A549 (cell line): Measurements from ENCODE around the gene SUGCT. TPM values are rescaled to one million over a fixed set of nuclear protein-coding genes. Genes with fewer than 3 reads are reported as not detected.

ENCODE experiments used
- ATAC-seq, 2 experiments: fragments of 200-7000 bp in 1 of 2; fragments of >200 bp in 1 of 2; cut with Nextera tagmentation in 1 of 2; cut with Tn5 transposase in 1 of 2; 3 replicates each; pipeline versions ENCODE4 v1.8.0 to v1.9.1; 2018 to 2020; ENCODE audit warnings: mild to moderate bottlenecking in 1 of 2, moderate library complexity in 1 of 2
- CTCF ChIA-PET: fragments of 300-600 bp; sonication (Branson Sonifier 250); formaldehyde crosslinking; extraction: SDS; loops from one replicate; lab custom pipeline; 2021; ENCODE audit warnings: antibody characterized with exemption, inconsistent platforms; lab: Yijun Ruan, JAX
- POLR2A ChIA-PET: fragments of 350-600 bp; formaldehyde crosslinking; extraction: SDS; loops from one replicate; lab custom pipeline; 2021; ENCODE audit warnings: antibody characterized with exemption, inconsistent platforms; lab: Yijun Ruan, JAX
- DNase-seq, 2 experiments: peaks; one replicate each; pipeline versions ENCODE4 v3.0.0 to v3.0.0-alpha.2; 2011 to 2016; ENCODE audit warnings: low read depth in 1 of 2, low spot score in 1 of 2
- FAIRE-seq: peaks from 2 replicates; lab custom pipeline; 2011; peaks lifted over from hg19 to GRCh38; lab: Jason Lieb, UNC
- H3K27ac ChIP-seq, 2 experiments: fragments of >200 bp; sonication (Bioruptor Twin); formaldehyde crosslinking; 3 replicates each; pipeline ENCODE4 v1.5.1; 2016 to 2017
- H3K4me1 ChIP-seq: fragments of >200 bp; sonication (Bioruptor Twin); formaldehyde crosslinking; 3 replicates; pipeline ENCODE4 v1.6.1; 2016
- H3K4me2 ChIP-seq: fragments of >200 bp; sonication (Bioruptor Twin); formaldehyde crosslinking; 3 replicates; pipeline ENCODE4 v1.6.1; 2016
- H3K4me3 ChIP-seq: fragments of >200 bp; sonication (Bioruptor Twin); formaldehyde crosslinking; 3 replicates; pipeline ENCODE4 v1.5.1; 2016
- H3K9me3 ChIP-seq: fragments of >200 bp; sonication (Bioruptor Twin); formaldehyde crosslinking; 3 replicates; pipeline ENCODE4 v1.6.1; 2016
- ATOH8 ChIP-seq: fragments of 250-450 bp; sonication (Bioruptor Pico); IDR thresholded peaks from 2 replicates; pipeline ENCODE4 v1.5.0; 2020; ENCODE audit warnings: low read depth, mild to moderate bottlenecking, moderate library complexity
- BHLHE40 ChIP-seq: IDR thresholded peaks from 2 replicates; pipeline ENCODE4 v1.6.1; 2012; ENCODE audit warnings: low read depth, low read length, inconsistent platforms
- CBX2 ChIP-seq: fragments of 200-600 bp; sonication (generic); IDR thresholded peaks from 2 replicates; pipeline ENCODE4 v1.6.1; 2016; ENCODE audit warnings: low read depth, mild to moderate bottlenecking, borderline replicate concordance
- CHD2 ChIP-seq: fragments of 150-350 bp; IDR thresholded peaks from 2 replicates; pipeline ENCODE4 v1.6.1; 2014; ENCODE audit warnings: low read length; ENCODE audit not compliant: partially characterized antibody
- CTCF ChIP-seq: fragments of >200 bp; sonication (Bioruptor Twin); formaldehyde crosslinking; IDR thresholded peaks from 3 replicates; pipeline ENCODE4 v1.5.1; 2016
- EHF ChIP-seq: fragments of 250-450 bp; sonication (Bioruptor Pico); IDR thresholded peaks from 2 replicates; pipeline ENCODE4 v1.5.0; 2020; ENCODE audit warnings: mild to moderate bottlenecking
- FOSL2 ChIP-seq, 2 experiments: fragments of 450-650 bp in 1 of 2; fragments of >200 bp in 1 of 2; sonication (Bioruptor Twin) in 1 of 2; formaldehyde crosslinking; IDR thresholded peaks; 2 replicates each; pipeline versions ENCODE4 v1.5.0 to v1.6.1; 2016 to 2020; ENCODE audit warnings: mild to moderate bottlenecking in 1 of 2, moderate library complexity in 1 of 2
- FOXS1 ChIP-seq: fragments of 250-450 bp; sonication (Bioruptor Pico); IDR thresholded peaks from 2 replicates; pipeline ENCODE4 v1.5.0; 2020; ENCODE audit warnings: mild to moderate bottlenecking, moderate library complexity
- HDAC2 ChIP-seq: fragments of 200-600 bp; sonication (generic); IDR thresholded peaks from 2 replicates; pipeline ENCODE4 v1.6.1; 2016
- HMGXB4 ChIP-seq: fragments of 250-450 bp; sonication (Bioruptor Pico); IDR thresholded peaks from 2 replicates; pipeline ENCODE4 v1.5.0; 2021; ENCODE audit warnings: mild to moderate bottlenecking, moderate library complexity, borderline replicate concordance
- HOXB13 ChIP-seq: fragments of 250-450 bp; sonication (Bioruptor Pico); IDR thresholded peaks from 2 replicates; pipeline ENCODE4 v1.5.0; 2020; ENCODE audit warnings: low read depth, mild to moderate bottlenecking, moderate library complexity
- JUN ChIP-seq, 2 experiments: fragments of >200 bp; sonication (Bioruptor Twin); formaldehyde crosslinking; IDR thresholded peaks; 2 replicates in 1 of 2; 3 replicates in 1 of 2; pipeline ENCODE4 v1.6.1; 2016 to 2017
- NPAS2 ChIP-seq: fragments of 250-450 bp; sonication (Bioruptor Pico); IDR thresholded peaks from 2 replicates; pipeline ENCODE4 v1.8.0; 2022; ENCODE audit warnings: mild to moderate bottlenecking, moderate library complexity, borderline replicate concordance
- REST ChIP-seq: fragments of 200-600 bp; sonication (generic); IDR thresholded peaks from 2 replicates; pipeline ENCODE4 v1.6.1; 2016; ENCODE audit warnings: antibody characterized with exemption, mild to moderate bottlenecking, moderate library complexity
- RFX5 ChIP-seq: fragments of 450-650 bp; IDR thresholded peaks from 2 replicates; pipeline ENCODE4 v1.7.1; 2014; ENCODE audit warnings: antibody characterized with exemption, mild to moderate bottlenecking, moderate library complexity
- SREBF2 ChIP-seq: fragments of 450-650 bp; IDR thresholded peaks from 2 replicates; pipeline ENCODE4 v1.6.1; 2014; ENCODE audit warnings: mild to moderate bottlenecking, moderate library complexity
- TP53 ChIP-seq: fragments of 250-450 bp; sonication (Bioruptor Pico); IDR thresholded peaks from 2 replicates; pipeline ENCODE4 v1.5.0; 2021; ENCODE audit warnings: mild to moderate bottlenecking, moderate library complexity
- USF2 ChIP-seq: fragments of 450-650 bp; IDR thresholded peaks from 2 replicates; pipeline ENCODE4 v1.6.1; 2014; ENCODE audit warnings: antibody characterized with exemption
- WGBS: methylation state at CpG from one replicate; pipeline ENCODE4 v1.1.6; 2017; ENCODE audit errors: missing lambda C conversion rate; 5-methylcytosine and 5-hydroxymethylcytosine counted together
- polyA plus RNA-seq, 4 experiments: library from polyadenylated mRNA; depleted of rRNA in 3 of 4; stranded (reverse); fragments of >200 nt; fragmentation: RNase III in 1 of 4; extraction: RNeasy Plus Mini Kit Qiagen cat#74134 plus additional on column Dnase treatment in 1 of 4; gene quantifications; 2 replicates in 3 of 4; 3 replicates in 1 of 4; pipeline ENCODE4 v1.2.3, GENCODE V29; 2011 to 2017

Gene SUGCT
- polyA plus RNA-seq, 2 of the 4 experiments (the other 2 are of a cell fraction): 1.4 to 1.6 TPM

- Histone ChIP-seq H3K27ac (no peak overlapping the region), H3K9me3 (no peaks in the 10 kb centered on the region), H3K4me1 (no peaks in the 10 kb centered on the region), H3K4me2 (no peak overlapping the region), H3K4me3 (no peak overlapping the region)
- WGBS: 59% methylated on average over 7 of the region's 7 CpGs
- TF ChIP-seq ATOH8 (CRISPR knock-in tag): no peak
- TF ChIP-seq RFX5: no peak
- no peak for TF ChIP-seq FOXS1 (CRISPR knock-in tag)
- no peak for TF ChIP-seq FOSL2 (IDR thresholded peaks at IDR 0.05)
- TF ChIP-seq FOSL2 (CRISPR knock-in tag; IDR thresholded peaks at IDR 0.05): no peak
- TF ChIP-seq REST: no peak
- no peak for TF ChIP-seq JUN (IDR thresholded peaks at IDR 0.05)
- TF ChIP-seq CHD2: no peak
- TF ChIP-seq USF2: no peak
- TF ChIP-seq HDAC2: no peak
- no peak for TF ChIP-seq CTCF
- no peak for TF ChIP-seq BHLHE40
- TF ChIP-seq TP53 (CRISPR knock-in tag): no peak
- no peak for TF ChIP-seq EHF (CRISPR knock-in tag)
- no peak for TF ChIP-seq HOXB13 (CRISPR knock-in tag)
- TF ChIP-seq SREBF2: no peak
- no peak for TF ChIP-seq NPAS2 (CRISPR knock-in tag)
- no peak for TF ChIP-seq CBX2
- TF ChIP-seq HMGXB4: no peak
- no peak for DNase-seq
- POLR2A ChIA-PET: no interaction called here
- no peak for ATAC-seq
- CTCF ChIA-PET: no interaction called here
- no peak for FAIRE-seq
Observed at GRCh38 chr7:40239755-40240303, 105.0 kb downstream of the SUGCT start.
